HG03558 (cell line): ENCODE measurements around the gene SBSN.
"Not testable (repeated sequence)": the region's sequence is repeated elsewhere in the genome, so short reads cannot be mapped to it uniquely, and the experiment has no call there.

Source experiments
- ATAC-seq: cut with Tn5 transposase; IDR thresholded peaks from one replicate; pipeline ENCODE4 v1.9.1; 2021; ENCODE audit warnings: moderate number of reproducible peaks; ENCODE audit not compliant: unreplicated experiment; ENCODE audit errors: extremely low read depth

SBSN gene

DNA sequence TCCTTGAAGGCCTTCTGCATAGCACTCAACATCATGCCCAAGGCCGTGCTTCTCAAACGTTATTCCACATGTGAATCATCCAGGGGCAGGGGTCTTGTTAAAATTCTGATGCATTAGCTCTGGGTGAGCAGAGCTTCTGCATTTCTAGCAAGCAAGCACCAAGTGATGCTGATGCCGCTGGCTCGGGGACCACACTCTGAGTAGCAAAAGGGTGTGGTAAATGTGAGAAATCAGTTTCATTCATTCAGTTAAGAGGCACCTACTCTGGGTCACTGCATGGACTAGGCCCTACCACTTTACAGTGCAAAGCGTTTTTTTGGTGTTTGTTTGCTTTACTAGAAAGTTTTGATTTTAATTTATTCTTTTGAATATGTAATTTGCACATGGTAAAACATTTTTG is 45.0 kb downstream of the SBSN start:
- ATAC-seq: no peak

DNA sequence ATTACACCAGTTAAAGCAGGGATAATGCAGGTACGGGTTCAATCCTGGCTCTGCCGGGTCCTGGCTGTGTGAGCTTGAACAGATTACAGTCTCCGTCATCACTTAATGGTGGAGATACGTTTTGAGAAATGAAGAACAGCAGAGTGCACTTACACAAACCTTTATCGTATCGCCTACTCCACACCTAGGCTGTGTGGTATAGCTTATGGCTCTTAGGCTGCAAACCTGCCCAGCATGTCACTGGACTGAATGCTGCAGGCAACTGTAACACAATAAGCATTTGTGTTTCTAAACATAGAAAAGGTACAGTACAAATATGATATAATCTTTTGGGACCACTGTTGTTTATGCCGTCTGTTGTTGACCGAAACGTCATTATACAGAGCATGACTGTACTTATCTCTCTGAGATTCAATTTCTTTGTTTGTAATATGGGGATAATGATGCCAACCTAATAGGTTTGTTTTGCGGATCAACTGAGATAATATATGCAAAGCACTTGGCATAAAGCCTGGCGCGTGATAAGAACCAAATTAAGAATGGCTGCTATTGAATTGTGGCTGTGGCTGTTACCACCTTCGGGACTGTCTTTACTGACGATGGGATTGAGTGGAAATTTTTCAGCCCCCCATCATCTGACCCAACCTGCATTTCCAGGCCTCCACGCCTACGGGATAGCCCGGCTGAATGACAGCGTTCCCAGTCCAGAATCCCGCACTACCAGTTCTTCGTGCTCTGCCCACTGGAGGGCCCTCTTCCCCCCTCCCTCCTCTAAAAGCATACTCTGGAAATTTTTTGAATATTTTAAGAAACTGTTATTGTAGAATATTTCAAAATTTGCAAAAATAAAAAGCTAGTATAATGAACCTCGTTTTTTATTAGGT is 49.1 kb downstream of the SBSN start:
- ATAC-seq: no peak

DNA sequence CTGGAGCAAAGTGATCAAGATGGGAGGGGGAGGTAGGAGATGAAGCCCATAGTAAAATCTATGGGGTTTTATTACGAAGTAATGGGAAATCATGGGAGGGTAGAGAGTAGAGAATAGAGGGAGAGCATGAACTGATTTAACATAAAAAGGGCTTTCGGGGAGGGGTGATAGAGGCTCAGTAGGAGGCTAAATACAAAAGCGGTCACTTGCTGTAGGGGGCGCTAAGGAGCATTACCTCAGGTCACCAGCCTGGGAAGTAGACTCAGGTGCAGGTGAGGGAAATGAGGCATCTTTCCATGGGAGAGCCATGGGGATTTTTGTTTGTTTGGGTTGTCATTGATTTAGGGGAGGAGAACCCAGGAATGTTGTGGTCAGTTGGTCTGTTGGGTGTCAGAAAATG is 52.0 kb downstream of the SBSN start:
- no peak for ATAC-seq

DNA sequence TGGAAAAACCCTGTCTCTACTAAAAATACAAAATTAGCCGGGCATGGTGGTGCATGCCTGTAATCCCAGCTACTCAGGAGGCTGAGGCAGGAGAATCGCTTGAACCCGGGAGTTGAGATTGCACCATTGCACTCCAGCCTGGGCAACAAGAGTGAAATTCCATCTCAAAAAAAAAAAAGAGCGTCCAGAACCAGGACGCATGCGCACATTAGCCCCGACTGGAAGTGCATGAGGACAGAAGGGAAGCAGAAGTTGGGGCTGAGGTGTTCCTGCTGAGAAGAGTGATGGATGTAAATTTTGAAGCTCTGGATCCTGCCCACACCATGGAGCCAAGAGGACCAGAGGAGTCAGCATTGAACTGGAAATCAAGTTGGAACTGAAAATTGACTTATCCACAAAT is 53.5 kb downstream of the SBSN start:
- ATAC-seq: not testable (repeated sequence)

DNA sequence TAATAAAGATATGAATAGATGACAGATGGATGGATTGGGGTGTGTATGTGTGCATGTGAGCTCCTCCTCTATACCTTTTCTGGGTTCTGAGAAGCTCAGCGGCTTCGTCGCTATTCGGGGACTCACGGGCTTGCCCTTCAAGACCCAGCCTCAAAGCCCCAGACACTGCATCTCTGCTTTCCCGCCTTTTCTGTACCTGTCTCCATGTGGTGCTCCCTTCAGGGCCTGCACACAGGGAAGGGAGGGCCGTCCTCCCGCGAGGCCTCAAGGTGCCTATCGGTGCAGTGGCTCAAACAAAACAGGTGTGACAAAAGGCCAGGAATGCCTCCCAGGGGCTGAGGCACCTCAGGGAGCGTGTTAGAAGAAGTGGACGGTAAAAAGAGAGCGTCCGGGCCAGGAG is 54.0 kb downstream of the SBSN start:
- ATAC-seq: no peak
